ENCODE data around the gene MARCKS. TPM values are rescaled to one million over a fixed set of nuclear protein-coding genes. Genes with fewer than 3 reads are reported as not detected.
"Not testable (repeated sequence)": the region's sequence is repeated elsewhere in the genome, so short reads cannot be mapped to it uniquely, and the experiment has no call there.

MARCKS gene
- total RNA-seq, 4 donors from 2014 or later: 51.5 to 91.3 (median 56.8) TPM

DNA sequence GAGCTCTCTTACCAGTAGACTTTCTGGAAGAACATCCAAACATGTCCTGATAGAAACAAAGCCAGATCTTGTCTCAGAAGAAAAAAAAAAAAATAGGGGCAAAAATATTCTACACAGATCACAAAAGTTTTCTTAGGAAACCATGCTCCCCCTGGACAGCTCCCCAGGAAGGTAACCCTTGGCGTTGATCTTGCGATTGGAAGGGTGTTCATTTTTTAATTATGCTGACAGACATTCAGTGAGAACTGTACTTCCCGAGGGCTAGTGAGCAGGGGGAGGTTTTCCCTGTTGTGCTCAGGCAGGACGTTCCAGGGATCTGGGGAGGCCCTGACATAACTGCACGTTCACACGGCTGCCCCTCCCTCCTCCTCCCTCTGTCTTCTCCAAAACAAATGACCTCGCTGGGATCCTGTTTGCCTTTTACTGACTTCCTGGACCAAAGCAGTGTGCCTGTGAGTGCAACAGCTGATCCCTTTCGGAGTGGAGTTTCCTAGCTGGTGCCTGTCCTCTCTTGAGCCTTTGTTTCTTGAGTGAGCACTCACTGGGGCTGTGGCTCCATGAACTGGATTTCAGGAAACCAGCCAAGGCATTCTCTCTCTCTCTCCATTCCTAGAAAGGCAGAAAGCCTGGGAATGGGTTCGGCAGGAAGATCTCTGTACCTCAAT lies 46.7 kb downstream of the MARCKS start:
- no peaks in the 10 kb centered on the region for H3K36me3 ChIP-seq
- intact Hi-C loops (cut with DNase I): no loop called here
- no peak overlapping the region for H3K4me3 ChIP-seq
- DNase-seq: no peak
- peaks cover 0 to 13% (median 0%) of the 10 kb centered on the region in 3 donors for H3K4me1 ChIP-seq
- WGBS, 2 donors: 26 to 58% methylated on average over 5 to 6 of the region's 9 CpGs
- H3K27ac ChIP-seq: peak overlapping the region in 2 of 4 donors; percentile 15 to 63
- no peaks in the 10 kb centered on the region for H3K9me3 ChIP-seq
- TF ChIP-seq, protein P1, sequence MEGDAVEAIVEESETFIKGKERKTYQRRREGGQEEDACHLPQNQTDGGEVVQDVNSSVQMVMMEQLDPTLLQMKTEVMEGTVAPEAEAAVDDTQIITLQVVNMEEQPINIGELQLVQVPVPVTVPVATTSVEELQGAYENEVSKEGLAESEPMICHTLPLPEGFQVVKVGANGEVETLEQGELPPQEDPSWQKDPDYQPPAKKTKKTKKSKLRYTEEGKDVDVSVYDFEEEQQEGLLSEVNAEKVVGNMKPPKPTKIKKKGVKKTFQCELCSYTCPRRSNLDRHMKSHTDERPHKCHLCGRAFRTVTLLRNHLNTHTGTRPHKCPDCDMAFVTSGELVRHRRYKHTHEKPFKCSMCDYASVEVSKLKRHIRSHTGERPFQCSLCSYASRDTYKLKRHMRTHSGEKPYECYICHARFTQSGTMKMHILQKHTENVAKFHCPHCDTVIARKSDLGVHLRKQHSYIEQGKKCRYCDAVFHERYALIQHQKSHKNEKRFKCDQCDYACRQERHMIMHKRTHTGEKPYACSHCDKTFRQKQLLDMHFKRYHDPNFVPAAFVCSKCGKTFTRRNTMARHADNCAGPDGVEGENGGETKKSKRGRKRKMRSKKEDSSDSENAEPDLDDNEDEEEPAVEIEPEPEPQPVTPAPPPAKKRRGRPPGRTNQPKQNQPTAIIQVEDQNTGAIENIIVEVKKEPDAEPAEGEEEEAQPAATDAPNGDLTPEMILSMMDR (IDR thresholded peaks at IDR 0.05): no peak
- TF ChIP-seq POLR2A (IDR thresholded peaks at IDR 0.05): no peak
- no peaks in the 10 kb centered on the region for H3K27me3 ChIP-seq

DNA sequence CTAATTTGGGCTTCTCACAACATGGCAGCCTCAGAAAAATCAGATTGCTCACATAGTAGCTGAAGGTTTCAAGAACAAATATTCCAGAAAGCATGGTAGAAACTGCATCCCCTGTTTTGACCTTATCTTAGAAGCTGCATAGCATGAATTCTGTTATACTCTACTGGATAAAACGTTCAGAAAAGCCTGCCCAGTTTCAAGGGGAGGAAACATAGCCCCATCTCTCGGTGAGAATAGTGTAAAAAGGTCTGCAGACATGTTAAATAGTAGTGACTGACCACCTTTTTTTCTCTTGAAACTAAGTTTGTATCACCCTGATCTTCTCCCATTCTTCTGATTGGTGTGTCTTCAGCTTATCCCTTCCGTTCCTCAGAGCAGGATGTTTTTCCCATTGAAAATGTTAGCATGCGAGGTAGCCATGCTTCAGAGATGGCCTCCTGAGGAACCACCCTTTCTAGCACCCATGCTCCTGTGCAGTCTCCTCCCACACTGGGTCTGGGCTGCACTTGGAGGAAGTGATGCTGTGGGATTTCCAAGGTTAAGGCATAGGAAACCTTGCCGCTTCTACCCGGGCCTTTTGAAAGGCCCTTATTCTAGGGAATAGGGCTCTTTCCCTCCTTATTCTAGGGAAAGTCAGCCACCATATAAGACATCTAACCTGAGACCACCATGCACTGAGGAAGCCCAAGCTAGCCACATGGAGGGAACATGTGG lies 50.1 kb downstream of the MARCKS start:
- H3K9me3 ChIP-seq: no peaks in the 10 kb centered on the region
- DNase-seq: no peak
- H3K4me3 ChIP-seq: no peak overlapping the region
- intact Hi-C loops (cut with DNase I): no loop called here
- H3K27me3 ChIP-seq: no peaks in the 10 kb centered on the region
- no peak for TF ChIP-seq POLR2A (IDR thresholded peaks at IDR 0.05)
- TF ChIP-seq, protein P1 (IDR thresholded peaks at IDR 0.05): no peak
- peaks cover 0 to 19% (median 0%) of the 10 kb centered on the region in 3 donors for H3K4me1 ChIP-seq
- no peaks in the 10 kb centered on the region for H3K36me3 ChIP-seq
- WGBS, 2 donors: 81 to 83% methylated on average over 6 of the region's 6 CpGs
- H3K27ac ChIP-seq: no peak overlapping the region

DNA sequence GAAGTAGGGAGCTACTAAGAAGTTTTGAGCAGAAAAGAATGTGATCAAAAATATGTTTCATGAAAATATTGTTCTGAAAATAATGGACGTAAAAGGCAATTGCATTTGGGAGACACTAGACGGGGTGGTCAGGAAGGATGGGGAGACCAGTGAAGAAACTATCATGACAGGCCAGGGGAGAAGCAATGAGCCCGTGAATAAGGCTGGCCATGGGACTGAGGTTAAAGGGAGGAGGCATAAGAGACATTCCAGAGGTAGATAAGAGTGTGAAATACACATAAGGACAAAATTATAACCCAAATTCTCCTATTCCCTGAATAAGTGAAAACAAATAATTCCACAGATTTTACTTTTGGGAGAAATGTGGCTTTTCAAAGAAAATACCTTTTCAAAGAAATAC lies 51.7 kb downstream of the MARCKS start:
- DNase-seq: no peak
- no peak for TF ChIP-seq POLR2A (IDR thresholded peaks at IDR 0.05)
- TF ChIP-seq, protein P1 (IDR thresholded peaks at IDR 0.05): no peak
- Histone ChIP-seq H3K4me1 (peaks cover 0 to 15% (median 0%) of the 10 kb centered on the region in 3 donors), H3K36me3 (no peaks in the 10 kb centered on the region), H3K4me3 (no peak overlapping the region), H3K27ac (no peak overlapping the region), H3K27me3 (no peaks in the 10 kb centered on the region), H3K9me3 (no peaks in the 10 kb centered on the region)
- intact Hi-C loops (cut with DNase I): no loop called here
- WGBS, 2 donors: 62 to 66% methylated on average over 3 of the region's 3 CpGs

DNA sequence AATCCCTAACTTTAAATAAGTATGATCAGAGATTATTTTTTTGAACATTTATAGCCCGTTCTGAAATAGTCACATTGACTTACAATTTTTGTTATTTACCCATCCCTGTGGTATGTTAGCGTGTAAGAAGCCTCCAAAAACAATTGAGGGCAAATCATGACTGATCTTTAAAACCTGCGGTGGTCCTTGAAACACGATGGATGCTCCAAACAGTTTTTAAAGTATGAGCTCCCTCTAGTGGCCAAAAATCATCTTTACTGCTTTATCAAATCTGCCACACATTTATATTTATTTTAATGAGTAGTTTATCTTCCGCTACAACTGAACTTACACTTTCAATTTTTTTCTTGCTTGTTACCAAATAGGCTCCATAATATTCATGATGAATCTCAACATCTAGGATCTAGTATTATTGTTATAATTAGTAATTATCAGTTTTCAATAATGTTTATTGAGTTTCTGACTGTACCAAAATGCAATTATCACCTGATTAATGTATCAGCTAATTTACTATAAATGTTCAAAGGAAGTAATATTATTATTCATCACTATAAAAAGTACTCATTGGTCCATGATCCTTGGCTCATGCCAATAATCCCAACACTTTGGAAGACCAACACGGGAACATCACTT lies 52.2 kb downstream of the MARCKS start:
- no peak for DNase-seq
- H3K36me3 ChIP-seq: no peaks in the 10 kb centered on the region
- no peak overlapping the region for H3K27ac ChIP-seq
- 17 to 19% methylated on average over 6 of the region's 6 CpGs for WGBS, 2 donors
- no peak for TF ChIP-seq POLR2A (IDR thresholded peaks at IDR 0.05)
- TF ChIP-seq, protein P1 (IDR thresholded peaks at IDR 0.05): peak; percentile 55 to 74 (median 66)
- H3K27me3 ChIP-seq: no peaks in the 10 kb centered on the region
- H3K4me1 ChIP-seq: peaks cover 0 to 10% (median 0%) of the 10 kb centered on the region in 3 donors
- H3K9me3 ChIP-seq: no peaks in the 10 kb centered on the region
- no peak overlapping the region for H3K4me3 ChIP-seq
- intact Hi-C loops (cut with DNase I): no loop called here

DNA sequence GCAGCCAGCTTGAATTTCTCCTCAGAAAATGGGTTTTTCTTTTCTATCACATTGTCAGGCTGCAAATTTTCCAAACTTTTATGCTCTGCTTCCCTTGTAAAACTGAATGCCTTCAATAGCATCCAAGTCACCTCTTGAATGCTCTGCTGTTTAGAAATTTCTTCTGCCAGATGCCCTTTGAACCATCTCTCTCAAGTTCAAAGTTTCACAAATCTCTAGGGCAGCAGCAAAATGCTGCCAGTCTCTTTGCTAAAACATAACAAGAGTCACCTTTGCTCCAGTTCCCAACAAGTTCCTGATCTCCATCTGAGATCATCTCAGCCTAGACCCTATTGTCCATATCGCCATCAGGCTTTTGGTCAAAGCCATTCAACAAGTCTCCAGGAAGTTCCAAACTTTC lies 53.1 kb downstream of the MARCKS start:
- H3K27me3 ChIP-seq; intact Hi-C loops (cut with DNase I); H3K4me3 ChIP-seq; H3K36me3 ChIP-seq; H3K4me1 ChIP-seq; DNase-seq; H3K27ac ChIP-seq; H3K9me3 ChIP-seq: not testable (repeated sequence)
- 67 to 83% methylated on average over 1 of the region's 1 CpG for whole genome bisulfite sequencing, 2 donors

Other genes with a start within 250 kb of the MARCKS start
- gene HDAC2, start 113.8 kb downstream of the MARCKS start, total RNA-seq: 10 to 100 TPM; 40.2 to 66.6 (median 60.7) TPM